ENCODE results near the gene NOL8.

DNA sequence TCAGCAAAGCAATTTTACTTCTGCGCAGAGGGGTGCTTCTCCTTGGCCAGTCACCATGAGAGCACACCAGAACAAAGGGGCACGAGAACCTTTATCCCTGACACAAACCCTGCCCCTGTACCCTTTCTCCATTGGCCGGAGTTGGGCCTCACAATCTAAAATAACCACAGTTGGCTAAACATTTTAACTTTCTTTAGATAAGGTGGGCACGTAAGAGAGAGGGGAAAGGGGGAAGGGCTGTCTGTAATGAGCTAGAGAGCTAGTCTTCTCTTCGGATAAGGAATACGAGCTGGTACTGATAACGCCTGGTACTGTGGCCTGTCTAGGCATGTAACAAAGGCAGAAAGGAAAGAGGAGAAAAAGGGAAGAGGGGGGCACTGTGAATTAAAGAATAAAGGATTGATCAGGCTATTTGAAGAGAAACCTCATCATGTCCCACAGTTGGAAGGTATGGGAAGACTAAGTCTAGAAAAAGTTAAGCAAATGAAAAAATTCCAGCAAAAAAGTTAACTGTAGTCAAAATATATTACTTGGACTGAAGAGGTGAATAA, 29.8 kb downstream of the NOL8 start:
- TF ChIP-seq POLR2A (IDR thresholded peaks at IDR 0.05) = no peak
- TF ChIP-seq CTCF (IDR thresholded peaks at IDR 0.05) = no peak
